NCI-H2171 treated with DMSO at 0.1 percent for 48 hours (cell line): ENCODE results near the gene KCND1.
A peak's percentile ranks its signal among the peaks of the same experiment; 100 is the strongest.

ENCODE experiments used
- DNase-seq: peaks from one replicate; lab custom pipeline; 2025; lab: John Stamatoyannopoulos, UW

KCND1 gene

DNA sequence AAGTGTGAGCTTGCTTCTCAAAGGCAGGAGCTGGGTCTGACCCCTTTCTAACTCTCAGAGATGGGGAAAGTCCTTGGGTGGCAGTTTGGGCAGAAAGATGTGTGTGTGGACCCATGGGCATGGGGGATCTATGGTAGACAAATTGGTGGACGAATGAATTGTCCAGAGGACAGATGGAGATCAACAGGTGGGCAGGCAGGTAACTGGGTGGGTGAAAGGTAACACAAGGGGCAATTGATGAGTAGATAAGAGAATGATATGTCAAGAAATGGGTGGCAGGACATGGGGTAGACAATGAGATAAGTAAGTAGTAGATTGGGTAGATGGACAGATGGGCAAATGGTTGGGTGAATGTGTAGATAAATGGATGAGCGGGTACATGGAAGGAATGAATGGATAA is 2.9 kb upstream of the KCND1 start:
- DNase-seq: no peak

DNA sequence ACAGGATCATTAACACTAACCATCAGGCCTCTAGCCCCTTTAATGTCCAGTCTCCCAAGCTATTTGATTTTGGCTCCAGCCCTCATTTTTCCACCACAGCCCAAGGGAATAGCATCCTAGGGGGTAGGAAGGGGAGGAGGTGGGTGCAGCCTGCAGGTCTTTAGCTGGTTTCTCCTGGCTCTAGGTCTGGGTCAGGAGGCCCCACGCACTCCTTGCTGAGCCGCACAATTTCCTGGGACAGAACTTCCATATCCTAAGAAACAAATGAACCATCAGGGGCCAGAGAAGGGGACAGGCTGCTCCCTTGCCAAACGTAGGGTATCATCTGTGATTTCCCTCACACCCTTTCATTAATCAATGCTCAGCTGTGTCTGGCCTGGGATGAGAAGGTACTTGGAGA is 2.4 kb upstream of the KCND1 start:
- no peak for DNase-seq

DNA sequence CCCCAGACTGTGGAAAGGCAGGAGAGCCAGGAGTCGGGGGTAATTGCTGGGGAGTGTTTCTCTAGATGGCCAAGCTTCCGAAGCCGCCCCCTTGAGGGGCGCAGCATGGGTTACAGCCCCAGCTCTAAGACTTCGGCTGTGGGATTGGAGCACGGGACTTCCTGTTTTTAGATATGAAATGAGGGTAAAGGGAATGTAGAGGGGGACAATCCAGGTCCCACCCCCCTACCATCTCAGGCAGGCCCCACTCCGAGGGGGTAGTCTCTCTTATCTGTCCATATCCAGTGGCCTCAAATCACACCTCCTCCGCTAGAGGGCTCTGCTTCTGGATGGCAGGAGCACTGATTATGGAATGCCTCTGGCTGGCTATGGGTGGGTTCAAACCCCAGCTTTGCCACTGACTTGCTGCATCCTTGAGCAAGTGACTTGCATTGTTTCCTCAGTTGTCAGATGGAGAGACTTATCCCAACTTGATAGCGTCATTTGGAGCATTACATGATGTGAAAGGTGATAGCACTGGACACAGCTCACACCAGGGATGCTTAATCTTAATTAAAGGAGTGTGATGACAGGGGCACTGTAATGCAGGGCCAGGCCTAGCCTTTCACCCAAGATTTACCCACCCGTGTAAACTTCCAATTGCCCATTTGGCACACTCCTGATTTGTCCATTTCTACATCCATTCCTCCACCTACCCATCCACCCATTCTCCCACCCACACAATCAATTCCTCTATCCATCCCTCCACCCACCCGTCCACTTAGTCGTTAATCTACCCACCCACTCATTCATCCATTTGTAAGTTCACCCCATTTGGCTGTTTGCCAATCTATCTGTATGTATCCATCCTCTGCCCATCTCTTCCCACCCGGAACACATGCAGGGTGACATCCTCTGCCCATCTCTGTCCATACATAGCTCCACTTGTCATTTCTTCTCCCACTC is 848 bp upstream of the KCND1 start:
- DNase-seq: peak; percentile 31

DNA sequence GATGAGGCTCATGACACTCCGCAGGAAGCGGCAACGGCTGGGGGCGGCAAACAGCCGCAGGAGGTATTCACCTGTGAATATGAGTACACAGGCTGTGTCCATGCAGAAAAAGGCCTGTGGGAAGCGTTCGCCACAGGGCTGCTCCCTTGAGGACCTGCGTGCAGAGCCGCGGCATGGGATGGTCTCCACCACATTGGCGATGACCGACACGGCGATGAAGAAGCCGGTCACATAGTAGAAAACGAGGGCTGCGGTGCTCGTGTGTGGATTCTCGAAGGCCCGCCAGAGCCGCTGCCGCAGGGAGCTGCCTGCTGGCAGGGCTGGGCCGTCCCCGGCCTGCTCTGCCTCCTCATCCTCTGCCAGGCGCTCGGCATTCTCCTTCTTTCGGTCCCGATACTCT is 2.2 kb downstream of the KCND1 start:
- no peak for DNase-seq

DNA sequence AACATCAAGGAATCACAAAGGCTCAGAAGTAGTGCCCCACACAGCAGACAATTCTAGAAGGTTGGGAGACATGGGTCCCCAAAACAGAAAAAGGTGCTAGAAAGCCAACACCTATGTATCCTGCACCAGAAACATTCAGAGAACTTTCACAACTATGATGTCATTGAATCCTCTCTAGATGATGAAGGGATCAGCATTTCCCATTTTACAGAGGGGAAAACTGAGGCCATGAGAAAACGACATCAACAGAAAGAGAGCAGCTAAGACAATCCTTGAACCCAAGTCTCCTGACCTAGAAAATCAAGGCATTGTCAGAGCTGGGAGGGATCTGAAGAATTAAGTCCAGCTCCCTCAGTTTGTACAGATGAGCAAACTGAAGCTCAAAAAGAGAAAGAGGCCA is 3.3 kb downstream of the KCND1 start:
- no peak for DNase-seq

DNA sequence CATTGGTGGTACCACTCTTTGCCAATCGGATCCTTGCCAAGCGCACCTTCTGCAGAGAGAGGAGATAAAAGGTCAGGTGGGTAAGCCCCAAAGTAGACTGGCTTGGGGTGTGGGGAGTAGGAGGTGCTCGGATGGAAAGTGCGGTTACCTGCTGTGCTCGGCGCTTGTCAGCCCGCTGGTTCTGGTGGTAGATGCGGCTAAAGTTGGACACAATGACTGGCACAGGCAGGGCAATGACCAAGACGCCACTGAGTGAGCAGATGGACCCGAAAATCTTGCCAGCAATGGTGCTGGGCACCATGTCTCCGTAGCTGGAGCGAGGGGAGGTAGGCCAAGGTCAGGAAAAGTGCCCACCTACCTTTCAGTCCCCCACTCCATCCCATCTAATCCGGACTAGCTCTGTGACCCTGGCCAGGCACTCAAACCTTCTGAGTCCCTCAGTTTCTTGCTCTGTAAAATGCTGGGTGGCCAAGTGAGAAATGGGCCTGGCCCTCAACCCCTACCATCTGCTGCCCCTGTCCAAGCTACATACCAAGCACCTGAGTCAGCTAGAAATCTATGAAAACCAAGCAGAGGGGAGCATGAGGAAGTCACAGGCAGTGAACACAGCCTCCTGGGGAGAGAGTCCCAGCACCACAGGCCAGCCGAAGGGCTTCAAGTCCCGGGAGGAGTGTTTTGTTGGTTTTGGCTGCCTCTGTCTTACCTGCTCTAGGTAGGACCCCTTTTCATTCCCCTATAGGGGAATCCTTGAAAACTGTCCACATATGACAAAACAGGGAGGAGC is 4.7 kb downstream of the KCND1 start:
- DNase-seq: no peak

DNA sequence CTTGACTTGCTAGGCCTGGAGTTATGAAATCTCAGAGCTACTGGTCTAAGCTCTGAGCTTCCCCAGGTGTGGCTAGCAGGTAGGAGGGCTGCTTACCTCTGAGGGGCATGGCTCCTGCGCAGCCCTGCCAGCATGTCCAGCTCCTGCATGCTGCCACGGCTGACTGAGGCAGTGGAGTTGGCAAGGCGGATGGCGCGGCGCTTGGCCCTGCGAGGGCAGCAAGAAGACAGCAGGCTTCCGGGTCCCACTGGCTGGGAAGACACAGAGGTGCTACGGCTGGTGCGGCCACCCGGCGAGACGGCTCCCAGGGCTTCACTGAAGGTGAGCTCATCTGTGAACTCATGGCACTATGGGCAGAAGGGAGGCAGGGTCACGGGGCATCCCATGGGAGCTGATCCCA is 5.7 kb downstream of the KCND1 start:
- no peak for DNase-seq

GRCh38 chrX:48961585-48962091 is 10.0 kb downstream of the KCND1 start:
- no peak for DNase-seq

- no peak for DNase-seq
These were observed 11.4 kb downstream of the KCND1 start for GRCh38 chrX:48960291-48960690.

GRCh38 chrX:48958635-48959094 is 13.0 kb downstream of the KCND1 start:
- peak; percentile 19 for DNase-seq

GRCh38 chrX:48957827-48958634 is 13.6 kb downstream of the KCND1 start:
- DNase-seq: peak; percentile 94

- DNase-seq: peak; percentile 70
These were observed 14.2 kb downstream of the KCND1 start, which contains the start of gene OTUD5 for GRCh38 chrX:48957477-48957826. TSS of gene OTUD5 (minus strand) at chrX:48957607. CDS start at chrX:48957570, 37 bp downstream.

DNA sequence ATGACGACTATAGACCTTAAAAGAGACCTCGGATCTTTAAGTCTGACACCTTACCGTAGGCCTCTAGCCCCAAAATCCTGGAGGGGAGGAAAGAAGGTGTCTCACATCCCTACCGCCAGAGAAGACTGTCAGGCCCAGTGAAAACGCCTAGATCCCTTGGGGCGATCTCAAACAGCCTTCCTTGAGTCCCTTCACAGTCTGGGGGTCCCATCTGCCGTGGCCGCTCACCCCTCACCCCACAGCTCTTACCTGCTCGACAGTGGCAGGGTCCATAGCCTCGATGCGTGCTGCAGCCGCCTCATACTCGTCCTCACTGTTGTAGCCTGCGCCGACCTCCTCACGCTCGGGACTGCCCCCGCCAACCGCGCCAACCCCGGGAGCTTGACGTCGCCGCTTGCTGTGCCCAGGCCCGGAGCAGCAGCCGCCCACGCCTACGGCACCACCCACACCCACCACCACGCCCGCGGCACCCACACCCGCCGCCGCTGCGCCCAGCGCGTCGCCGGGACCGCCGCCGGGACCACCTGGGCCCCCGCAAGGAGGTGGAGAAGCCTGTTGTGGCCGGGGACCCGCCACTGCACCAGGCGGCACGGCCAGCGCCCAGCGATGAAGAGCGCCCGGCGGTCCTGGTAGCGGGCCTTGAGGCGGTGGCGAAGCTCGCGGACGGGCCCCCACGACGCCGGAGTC is 14.8 kb downstream of the KCND1 start:
- no peak for DNase-seq

DNA sequence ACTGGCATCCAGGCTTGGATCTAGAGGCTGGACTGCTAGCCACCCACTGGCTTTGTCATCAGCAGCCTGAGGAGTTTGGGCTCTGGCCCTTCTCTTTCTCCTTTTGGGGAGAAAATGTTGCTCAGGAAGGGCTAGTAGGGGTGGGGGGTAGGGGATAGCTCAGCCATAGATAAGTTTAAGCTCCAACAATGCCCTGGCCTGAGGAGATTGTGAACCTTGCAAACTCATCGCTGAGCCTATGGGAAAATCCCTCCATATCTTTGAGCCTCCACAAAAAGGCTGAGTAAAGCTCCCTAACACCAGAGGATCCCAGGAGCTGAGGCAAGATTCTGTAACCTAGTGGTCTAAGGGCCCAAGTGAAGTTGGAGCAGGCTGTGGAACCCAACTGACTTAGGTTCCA is 23.1 kb downstream of the KCND1 start:
- DNase-seq: no peak

DNA sequence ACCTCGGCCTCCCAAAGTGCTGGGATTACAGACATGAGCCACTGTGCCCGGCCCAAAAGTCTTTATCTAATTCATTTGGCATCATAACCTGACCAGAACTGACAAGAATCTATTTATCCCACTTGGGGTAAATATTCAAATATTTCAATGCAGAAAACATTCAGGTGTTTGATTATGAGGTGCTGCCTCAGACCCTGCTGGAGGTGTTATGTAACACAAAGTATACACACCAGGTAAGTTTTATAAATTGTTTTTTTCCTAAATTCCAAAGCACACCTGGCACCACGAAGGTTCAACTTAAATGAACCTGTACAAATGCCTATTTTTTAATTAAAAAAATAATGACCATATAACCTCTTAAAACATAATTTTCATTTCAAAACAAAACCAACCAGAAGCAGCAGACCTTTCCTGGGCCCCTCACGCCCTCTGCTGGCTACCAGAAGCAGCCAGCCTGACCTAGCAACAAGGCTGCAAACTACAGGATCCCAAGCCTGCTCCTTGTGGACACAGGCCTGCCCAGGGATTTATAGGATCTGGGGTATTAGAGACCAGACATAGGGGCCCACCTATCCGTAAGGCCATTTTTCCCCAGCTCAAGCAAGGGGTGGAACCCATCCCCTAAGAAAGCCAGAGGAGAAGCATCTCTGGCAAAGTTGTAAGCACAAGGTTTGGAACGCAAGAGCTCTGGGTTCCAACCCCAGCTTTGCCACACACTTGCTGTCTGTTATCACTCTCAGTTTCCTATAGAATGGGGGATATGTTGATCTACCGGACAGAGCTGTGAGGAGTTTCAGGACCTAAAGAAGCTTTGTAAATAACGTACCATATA is 25.9 kb downstream of the KCND1 start:
- DNase-seq: no peak

DNA sequence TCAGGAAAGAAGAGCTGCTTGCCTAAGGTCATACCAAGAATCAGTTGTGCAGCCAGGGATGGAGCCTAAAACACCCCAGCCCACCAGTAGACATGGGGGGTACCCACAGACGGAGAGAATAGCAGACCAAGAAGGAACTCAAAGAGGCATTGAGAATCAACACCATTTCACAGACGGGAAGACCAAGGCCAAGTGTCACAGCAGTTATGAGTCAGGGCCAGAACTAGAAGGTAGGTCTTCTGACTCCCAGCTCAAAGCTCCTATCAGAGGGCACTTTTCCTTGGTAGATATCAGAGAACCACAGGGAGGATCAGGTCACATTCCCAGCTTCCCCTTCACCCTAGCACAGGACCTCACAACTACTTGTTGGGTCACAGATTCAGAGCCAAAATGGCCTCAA is 28.7 kb downstream of the KCND1 start:
- no peak for DNase-seq

DNA sequence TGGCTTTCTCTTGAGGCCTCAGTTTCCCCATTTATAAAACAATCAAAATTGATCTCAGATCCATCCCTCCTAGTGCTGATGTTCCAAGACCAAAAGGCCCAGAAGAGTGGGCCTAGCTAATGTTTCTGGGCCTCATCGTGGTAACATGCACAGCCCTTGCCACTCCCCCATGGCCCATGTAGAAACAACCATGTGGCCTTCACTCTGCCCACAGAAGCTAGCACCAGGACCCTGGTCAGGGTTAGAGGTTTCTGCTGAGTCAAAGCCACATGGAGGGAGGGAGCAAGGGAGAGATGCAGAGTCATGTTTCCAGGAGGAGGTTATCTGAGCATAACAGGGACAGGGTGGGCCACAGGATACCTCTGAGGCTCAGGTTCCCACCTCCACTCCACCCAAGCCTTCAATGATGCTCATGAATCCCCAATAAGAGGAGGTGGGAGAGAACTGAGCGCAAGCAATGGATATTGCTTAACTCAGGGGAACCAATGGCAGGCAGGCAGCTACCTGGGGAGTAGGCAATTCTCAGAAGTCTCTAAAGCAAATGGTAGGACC is 31.2 kb downstream of the KCND1 start:
- DNase-seq: no peak

GRCh38 chrX:48939524-48940228 is 32.0 kb downstream of the KCND1 start:
- DNase-seq: no peak

GRCh38 chrX:48938721-48939425 is 32.8 kb downstream of the KCND1 start:
- no peak for DNase-seq
